Heart left ventricle (tissue), 16 donors: ENCODE data around the gene DDX10. TPM values are rescaled to one million over a fixed set of nuclear protein-coding genes. Genes with fewer than 3 reads are reported as not detected.

Source experiments
- ATAC-seq, 4 donors: fragments of 200-7000 bp; cut with Tn5 transposase; one replicate each; pipeline ENCODE4 v1.9.1; 2020 to 2022; ENCODE audit warnings: moderate library complexity in 4 of 4, mild to moderate bottlenecking in 3 of 4, moderate number of reproducible peaks in 1 of 4
- DNase-seq, 5 donors: peaks; one replicate each; pipeline ENCODE4 v3.0.0-alpha.2; 2020
- H3K27ac ChIP-seq, 12 donors: fragments of 200-600 bp; sonication (generic) in 4 of 12; one replicate each; pipeline versions ENCODE4 v1.5.0 to v1.8.0; 2016 to 2022; ENCODE audit warnings: mild to moderate bottlenecking in 2 of 12
- H3K27me3 ChIP-seq, 9 donors: fragments of 200-600 bp; sonication (generic) in 2 of 9; one replicate each; pipeline versions ENCODE4 v1.5.1 to v1.8.0; 2016 to 2022; ENCODE audit warnings: mild to moderate bottlenecking in 3 of 9
- H3K36me3 ChIP-seq, 9 donors: fragments of 200-600 bp; sonication (generic) in 2 of 9; one replicate each; pipeline versions ENCODE4 v1.5.0 to v1.8.0; 2018 to 2022; ENCODE audit warnings: mild to moderate bottlenecking in 2 of 9
- H3K4me1 ChIP-seq, 12 donors: fragments of 200-600 bp; sonication (generic) in 4 of 12; one replicate each; pipeline versions ENCODE4 v1.5.0 to v1.8.0; 2016 to 2022; ENCODE audit warnings: mild to moderate bottlenecking in 3 of 12
- H3K4me3 ChIP-seq, 12 donors: fragments of 200-600 bp; sonication (generic) in 4 of 12; one replicate each; pipeline versions ENCODE4 v1.5.0 to v1.8.0; 2017 to 2022; ENCODE audit warnings: mild to moderate bottlenecking in 9 of 12, moderate library complexity in 4 of 12
- H3K9me3 ChIP-seq, 12 donors: fragments of 200-600 bp; sonication (generic) in 4 of 12; one replicate each; pipeline versions ENCODE4 v1.5.0 to v1.8.0; 2016 to 2022; ENCODE audit warnings: mild to moderate bottlenecking in 1 of 12
- CTCF ChIP-seq, 12 donors: fragments of 200-600 bp; sonication (generic) in 4 of 12; IDR thresholded peaks; one replicate each; pipeline versions ENCODE4 v1.5.0 to v1.8.0; 2018 to 2022; ENCODE audit warnings: antibody characterized with exemption in 12 of 12, mild to moderate bottlenecking in 5 of 12
- POLR2A ChIP-seq, 2 donors: fragments of 450-650 bp; IDR thresholded peaks; one replicate each; pipeline ENCODE4 v1.6.1; 2017; ENCODE audit warnings: antibody characterized with exemption in 2 of 2, mild to moderate bottlenecking in 2 of 2, moderate library complexity in 2 of 2
- WGBS, 4 donors: extraction: QIAGEN DNeasy Blood & Tissue Kit in 2 of 4; methylation state at CpG; one replicate each; pipeline versions ENCODE4 v1.1.5 to v1.1.7; 2013 to 2018; 5-methylcytosine and 5-hydroxymethylcytosine counted together
- intact Hi-C, 10 donors: fragments of 100-400 bp; cut with DNase I; formaldehyde crosslinking; loops; one replicate each; pipeline versions ENCODE4 v1.11.1 to v1.14.2; 2022
- polyA plus RNA-seq, 2 donors: library from polyadenylated mRNA; stranded (reverse); fragments of 200-250 nt; gene quantifications; one replicate each; pipeline ENCODE4 v1.2.3, GENCODE V29; 2013
- total RNA-seq, 9 donors: library from RNA; depleted of rRNA in 2 of 9; stranded (reverse); fragments of >200 nt in 2 of 9; fragmentation: NEBNext Ultra II Directional in 3 of 9; extraction: Animal tissue kit (Norgen Biotek cat#: 25700) in 3 of 9; gene quantifications; one replicate each; pipeline versions ENCODE4 v1.1.0 to v1.2.4, GENCODE V29; 2016 to 2023
- donor health status: ischemic (EF 13 %, LVEDD 7.1; RV severe dilation, severe dysfunction).
- donor health status: healthy with polysubstance abuse.
- donor health status: DM: no; HTN: yes; CAD: no.
- donor health status: DM: no; HTN: no; CAD: no.
- donor health status: ischemic (EF 25% LVEDD 6.9; RV normal size, moderate dysfunction).
- donor health status: ischemic (EF 25% LVEDD 5.7; RV mildly dilated, moderate dysfunction).
- donor health status: healthy.
- donor health status: DM: yes; HTN: yes; CAD: no.
- donor health status: ischemic (EF 35%, LVEDD 5.7; RV mildly dilated, moderate dysfunction).
- donor health status: nonischemic (EF 11% LVEDD 7.7; RV severe dilation, severe dysfunction).
- donor health status: DM: yes; HTN: yes; CAD: no.
- donor health status: PGD.
- donor health status: ischemic (EF 29% LVEDD 5.4; RV normal size, mild dysfunction).
- donor health status: nonischemic (EF 23%, LVEDD 6.1; RV moderate dilation, normal function).

Gene DDX10
- total and polyA plus RNA-seq, 11 donors: 8.3 to 17.2 (median 12.1) TPM

- WGBS, 4 donors: 85 to 98% (median 93%) methylated on average over 3 of the region's 3 CpGs
- intact Hi-C loops: loop anchor here in 1 of 10 donors (10.0 kb wide), 1 partner anchor 345 kb away; no protein-coding TSS in a partner anchor
Measured at GRCh38 chr11:108959874-108960273, 295.0 kb downstream of the DDX10 start.

GRCh38 chr11:108960501-108960900 is 295.6 kb downstream of the DDX10 start:
- peaks cover 0 to 9% (median 0%) of the 10 kb centered on the region in 12 donors for H3K4me1 ChIP-seq
- TF ChIP-seq POLR2A (IDR thresholded peaks at IDR 0.05) (no peak), CTCF (IDR thresholded peaks at IDR 0.05) (no peak)
- H3K27me3 ChIP-seq: no peaks in the 10 kb centered on the region
- 60 to 70% (median 67%) methylated on average over 5 of the region's 5 CpGs for WGBS, 4 donors
- H3K27ac ChIP-seq: no peak overlapping the region
- no peaks in the 10 kb centered on the region for H3K36me3 ChIP-seq
- H3K9me3 ChIP-seq: no peaks in the 10 kb centered on the region
- DNase-seq (no peak), ATAC-seq (no peak)
- no peak overlapping the region for H3K4me3 ChIP-seq
- intact Hi-C loops: loop anchor here in 1 of 10 donors (10.0 kb wide), 1 partner anchor 344 kb away; no protein-coding TSS in a partner anchor

More at GRCh38 chr11:108959874-108960273, 295.0 kb downstream of the DDX10 start:
- Histone ChIP-seq H3K4me1 (peaks cover 0 to 9% (median 0%) of the 10 kb centered on the region in 12 donors), H3K27me3 (no peaks in the 10 kb centered on the region), H3K27ac (no peak overlapping the region), H3K36me3 (no peaks in the 10 kb centered on the region), H3K4me3 (no peak overlapping the region), H3K9me3 (no peaks in the 10 kb centered on the region)
- DNase-seq (no peak), ATAC-seq (no peak)
- TF ChIP-seq POLR2A (IDR thresholded peaks at IDR 0.05) (no peak), CTCF (IDR thresholded peaks at IDR 0.05) (no peak)

- TF ChIP-seq POLR2A (IDR thresholded peaks at IDR 0.05): no peak
- TF ChIP-seq CTCF (IDR thresholded peaks at IDR 0.05): no peak
- H3K27ac ChIP-seq: no peak overlapping the region
- no peak for ATAC-seq
- intact Hi-C loops: loop anchor here in 1 of 10 donors (10.0 kb wide), 1 partner anchor 344 kb away; no protein-coding TSS in a partner anchor
- WGBS, 4 donors: 56 to 65% (median 61%) methylated on average over 4 of the region's 4 CpGs
- no peaks in the 10 kb centered on the region for H3K27me3 ChIP-seq
- no peak for DNase-seq
- peaks cover 0 to 9% (median 0%) of the 10 kb centered on the region in 12 donors for H3K4me1 ChIP-seq
- no peaks in the 10 kb centered on the region for H3K9me3 ChIP-seq
- H3K4me3 ChIP-seq: no peak overlapping the region
- no peaks in the 10 kb centered on the region for H3K36me3 ChIP-seq
Measured at GRCh38 chr11:108961095-108961494, 296.2 kb downstream of the DDX10 start.

GRCh38 chr11:108963118-108963517 is 298.2 kb downstream of the DDX10 start:
- no peaks in the 10 kb centered on the region for H3K27me3 ChIP-seq
- no peak overlapping the region for H3K4me3 ChIP-seq
- no peaks in the 10 kb centered on the region for H3K9me3 ChIP-seq
- intact Hi-C loops: loop anchor here in 1 of 10 donors (10.0 kb wide), 1 partner anchor 342 kb away; no protein-coding TSS in a partner anchor
- H3K36me3 ChIP-seq: no peaks in the 10 kb centered on the region
- 85 to 95% (median 92%) methylated on average over 4 of the region's 4 CpGs for WGBS, 4 donors
- no peak overlapping the region for H3K27ac ChIP-seq
- H3K4me1 ChIP-seq: peaks cover 0 to 12% (median under 1%) of the 10 kb centered on the region in 12 donors
- TF ChIP-seq CTCF (IDR thresholded peaks at IDR 0.05) (no peak), POLR2A (IDR thresholded peaks at IDR 0.05) (no peak)
- no peak for ATAC-seq
- no peak for DNase-seq
